ACC112 (cell line): ENCODE results near the gene PLEKHD1.

Experiments
- H2AFZ ChIP-seq: fragments of 200-600 bp; sonication (generic); one replicate; pipeline ENCODE4 v1.6.0; 2017; ENCODE audit warnings: antibody characterized with exemption, low read length; ENCODE audit not compliant: unreplicated experiment
- H3K27ac ChIP-seq: fragments of 200-600 bp; sonication (generic); 2 replicates; pipeline ENCODE4 v1.5.1; 2014; ENCODE audit warnings: low read depth, mild to moderate bottlenecking, antibody characterized with exemption, low read length, moderate library complexity
- H3K27me3 ChIP-seq: fragments of 200-600 bp; sonication (generic); 2 replicates; pipeline ENCODE4 v1.6.1; 2014; ENCODE audit warnings: mild to moderate bottlenecking, antibody characterized with exemption, low read length, moderate library complexity, mixed read lengths; ENCODE audit not compliant: insufficient read depth
- H3K36me3 ChIP-seq: fragments of 200-600 bp; sonication (generic); 2 replicates; pipeline ENCODE4 v1.6.1; 2016; ENCODE audit warnings: mild to moderate bottlenecking, antibody characterized with exemption, low read length, moderate library complexity, mixed read lengths; ENCODE audit not compliant: insufficient read depth
- H3K4me1 ChIP-seq: fragments of 200-600 bp; sonication (generic); one replicate; pipeline ENCODE4 v1.6.1; 2016; ENCODE audit warnings: low read length, mixed read lengths; ENCODE audit not compliant: insufficient read depth, unreplicated experiment, control insufficient read depth
- H3K4me3 ChIP-seq: fragments of 200-600 bp; sonication (generic); 2 replicates; pipeline ENCODE4 v1.5.1; 2014; ENCODE audit warnings: mild to moderate bottlenecking, low read depth, low read length
- H3K79me2 ChIP-seq: fragments of 200-600 bp; sonication (generic); one replicate; pipeline ENCODE4 v1.6.0; 2016; ENCODE audit warnings: low read length; ENCODE audit not compliant: control insufficient read depth, unreplicated experiment, insufficient read depth

Gene PLEKHD1

DNA sequence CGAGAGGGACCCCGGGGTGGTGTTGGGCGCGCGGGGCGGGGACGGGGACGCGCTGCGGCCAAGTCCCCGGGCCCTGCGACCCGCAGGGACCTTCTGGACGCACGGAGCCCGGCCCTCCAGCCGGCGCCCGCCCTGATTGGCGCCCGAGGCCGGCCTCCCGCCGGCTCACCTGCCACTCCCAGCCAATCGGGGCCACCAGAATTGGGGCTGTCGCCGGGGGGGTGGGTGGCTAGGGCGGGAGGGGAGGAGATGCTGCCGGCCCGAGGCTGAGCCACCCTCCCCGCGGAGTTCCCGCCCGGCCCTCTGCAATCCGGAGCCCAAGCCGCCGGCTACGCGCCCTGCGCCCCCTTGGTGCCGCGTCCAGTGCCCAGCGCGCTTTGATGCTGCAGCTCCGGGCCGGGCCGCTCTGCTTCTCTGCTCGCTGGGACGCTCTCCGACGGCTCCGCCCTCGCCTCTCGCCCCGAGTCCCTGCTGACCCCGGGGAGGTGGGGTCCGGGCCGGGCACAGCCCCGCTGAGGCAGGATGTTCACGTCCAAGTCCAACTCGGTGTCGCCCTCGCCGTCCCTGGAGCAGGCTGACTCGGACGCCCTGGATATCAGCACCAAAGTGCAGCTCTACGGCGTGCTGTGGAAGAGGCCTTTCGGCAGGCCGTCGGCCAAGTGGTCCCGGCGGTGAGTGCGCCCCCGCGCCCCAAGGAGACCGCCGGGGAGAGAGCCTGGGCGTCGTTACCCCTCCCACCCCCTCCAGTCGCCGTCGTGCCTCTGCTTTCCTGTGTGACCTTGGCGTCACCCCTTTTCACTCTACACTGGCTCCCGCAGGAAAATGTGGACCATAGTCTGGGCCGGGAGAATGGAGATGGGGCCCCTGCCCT is at the start of gene PLEKHD1:
TSS of gene PLEKHD1 (plus strand) at position 285 of the 871 bp plus-strand sequence. CDS start at position 523, 238 bp downstream.
- Histone ChIP-seq H3K27me3 (peaks cover 77% of the 10 kb centered on the region), H3K36me3 (no peaks in the 10 kb centered on the region), H3K27ac (no peak within 1 kb of the TSS), H3K4me1 (no peaks in the 10 kb centered on the region), H3K79me2 (no peaks in the 10 kb centered on the region), H2AFZ (no peak within 1 kb of the TSS), H3K4me3 (peak within 1 kb of the TSS; percentile 49)

DNA sequence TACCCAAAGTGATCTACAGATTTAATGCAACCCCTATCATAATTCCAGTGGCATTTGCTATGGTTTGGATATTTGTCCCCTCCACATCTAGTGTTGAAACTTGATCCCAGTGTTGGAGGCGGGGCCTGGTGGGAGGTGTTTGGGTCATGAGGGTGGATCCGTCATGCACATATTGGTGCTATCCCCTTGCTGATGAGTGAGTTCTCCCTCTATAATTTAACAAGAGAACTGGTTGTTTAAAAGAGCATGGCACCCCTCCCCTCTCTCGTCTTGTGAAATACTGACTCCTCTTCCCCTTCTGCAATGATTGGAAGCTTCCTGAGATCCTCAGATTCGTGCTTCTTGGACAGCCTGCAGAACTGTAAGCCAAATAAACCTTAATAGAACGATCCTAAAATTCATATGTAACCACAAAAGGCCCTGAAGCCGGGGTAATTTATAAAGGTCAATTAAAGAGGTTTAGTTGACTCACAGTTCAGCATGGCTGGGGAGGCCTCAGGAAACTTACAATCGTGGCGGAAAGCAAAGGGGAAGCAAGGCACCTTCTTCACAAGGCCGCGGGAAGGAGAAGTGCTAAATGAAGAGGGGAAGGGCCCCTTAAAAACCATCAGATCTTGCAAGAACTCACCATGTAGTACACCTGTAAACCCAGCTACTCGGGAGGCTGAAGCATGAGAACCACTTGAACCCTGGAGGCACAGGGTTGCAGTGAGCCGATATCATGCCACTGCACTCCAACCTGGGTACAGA is 44.8 kb upstream of the PLEKHD1 start:
- H3K36me3 ChIP-seq: peaks cover 15% of the 10 kb centered on the region; the same call in 1 of the 2 replicates
- H2AFZ ChIP-seq: no peak overlapping the region
- no peak overlapping the region for H3K4me3 ChIP-seq
- peaks cover 28% of the 10 kb centered on the region for H3K79me2 ChIP-seq
- H3K27me3 ChIP-seq: no peaks in the 10 kb centered on the region
- H3K4me1 ChIP-seq: peaks cover 5% of the 10 kb centered on the region
- H3K27ac ChIP-seq: no peak overlapping the region

DNA sequence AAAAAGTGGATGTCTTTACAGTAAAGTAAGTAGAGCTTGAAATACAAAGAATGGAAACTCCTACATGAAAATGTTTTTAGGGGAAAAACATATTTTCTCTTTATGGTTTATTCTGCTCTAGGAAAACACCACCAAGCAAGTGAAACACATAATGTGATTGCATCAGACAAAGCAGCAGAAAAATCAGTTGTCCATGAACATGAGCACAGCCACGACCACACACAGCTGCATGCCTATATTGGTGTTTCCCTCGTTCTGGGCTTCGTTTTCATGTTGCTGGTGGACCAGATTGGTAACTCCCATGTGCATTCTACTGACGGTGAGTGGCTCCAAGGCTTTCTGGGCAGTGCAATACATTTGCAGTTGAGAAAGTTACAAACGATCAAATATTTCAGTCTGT is 42.6 kb upstream of the PLEKHD1 start:
- Histone ChIP-seq H3K27ac (no peak overlapping the region), H3K79me2 (peaks cover 21% of the 10 kb centered on the region), H3K27me3 (no peaks in the 10 kb centered on the region), H3K4me3 (no peak overlapping the region), H3K36me3 (peaks cover 15% of the 10 kb centered on the region; the same call in 1 of the 2 replicates), H2AFZ (no peak overlapping the region), H3K4me1 (peaks cover 5% of the 10 kb centered on the region)

DNA sequence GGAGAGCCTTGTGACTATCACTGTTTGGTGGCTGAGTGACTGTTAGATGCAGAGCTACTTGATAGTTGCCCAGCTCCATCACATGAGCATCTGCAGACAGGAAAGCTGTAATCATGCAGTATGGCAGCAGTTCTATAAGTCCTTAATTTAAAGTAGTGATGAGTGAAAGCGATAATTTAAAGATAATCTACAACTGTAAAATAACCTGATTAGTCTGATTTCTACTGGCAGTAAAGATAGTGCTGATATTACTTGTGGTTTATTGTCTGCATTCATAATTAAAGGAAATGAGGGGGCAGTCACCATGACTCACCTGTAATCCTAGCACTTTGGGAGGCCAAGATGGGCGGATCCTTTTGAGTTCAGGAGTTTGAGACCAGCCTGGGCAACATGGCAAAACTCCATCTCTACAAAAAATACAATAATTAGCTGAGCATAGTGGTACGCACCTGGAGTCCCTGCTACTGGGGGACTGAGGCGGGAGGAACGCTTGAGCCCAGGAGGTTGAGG is 41.2 kb upstream of the PLEKHD1 start:
- no peak overlapping the region for H2AFZ ChIP-seq
- no peaks in the 10 kb centered on the region for H3K27me3 ChIP-seq
- no peak overlapping the region for H3K4me3 ChIP-seq
- H3K4me1 ChIP-seq: peaks cover 5% of the 10 kb centered on the region
- peaks cover 17% of the 10 kb centered on the region for H3K79me2 ChIP-seq
- peaks cover 15% of the 10 kb centered on the region; the same call in 1 of the 2 replicates for H3K36me3 ChIP-seq
- H3K27ac ChIP-seq: no peak overlapping the region

DNA sequence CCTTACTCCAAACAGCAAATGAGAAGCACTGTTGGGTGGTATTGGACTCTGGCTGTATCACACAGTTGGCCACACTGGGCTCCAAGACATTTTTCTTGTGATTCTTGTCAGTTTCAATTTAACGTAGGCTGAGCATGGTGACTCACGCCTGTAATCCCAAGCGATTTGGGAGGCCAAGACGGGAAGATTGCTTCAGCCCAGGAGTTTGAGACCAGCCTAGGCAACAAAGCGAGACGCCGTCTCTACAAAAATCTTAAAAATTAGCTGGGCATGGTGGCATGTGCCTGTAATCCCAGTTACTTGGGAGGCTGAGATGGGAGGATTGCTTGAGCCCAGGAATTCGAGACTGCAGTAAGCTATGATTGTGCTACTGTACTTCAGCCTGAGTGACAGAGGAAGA is 35.3 kb upstream of the PLEKHD1 start:
- H2AFZ ChIP-seq: no peak overlapping the region
- H3K27me3 ChIP-seq: no peaks in the 10 kb centered on the region
- H3K79me2 ChIP-seq: peaks cover 2% of the 10 kb centered on the region
- H3K27ac ChIP-seq: no peak overlapping the region
- H3K4me3 ChIP-seq: no peak overlapping the region
- no peaks in the 10 kb centered on the region for H3K4me1 ChIP-seq
- H3K36me3 ChIP-seq: no peaks in the 10 kb centered on the region

DNA sequence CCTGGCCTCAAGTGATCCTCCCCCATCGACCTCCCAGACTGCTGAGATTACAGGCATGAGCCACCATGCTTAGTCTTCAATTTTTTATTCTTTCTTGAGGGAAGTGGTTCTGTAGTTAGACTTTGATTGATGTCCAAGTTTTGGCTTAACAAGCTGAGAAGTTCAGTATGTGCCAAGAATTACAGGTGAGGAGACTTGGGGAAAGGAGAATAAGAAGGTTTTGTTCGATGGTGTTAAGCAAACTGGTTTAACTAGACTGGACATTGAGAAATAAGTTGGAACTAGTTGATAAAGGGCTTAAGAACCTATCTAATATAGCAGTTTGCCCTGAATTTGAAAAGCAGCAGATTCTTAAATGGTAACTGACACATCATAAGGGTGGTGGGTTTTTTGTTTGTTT is 32.6 kb upstream of the PLEKHD1 start:
- Histone ChIP-seq H2AFZ (no peak overlapping the region), H3K27me3 (no peaks in the 10 kb centered on the region), H3K27ac (no peak overlapping the region), H3K36me3 (peaks cover 6% of the 10 kb centered on the region; the same call in 1 of the 2 replicates), H3K4me1 (no peaks in the 10 kb centered on the region), H3K4me3 (no peak overlapping the region), H3K79me2 (no peaks in the 10 kb centered on the region)

DNA sequence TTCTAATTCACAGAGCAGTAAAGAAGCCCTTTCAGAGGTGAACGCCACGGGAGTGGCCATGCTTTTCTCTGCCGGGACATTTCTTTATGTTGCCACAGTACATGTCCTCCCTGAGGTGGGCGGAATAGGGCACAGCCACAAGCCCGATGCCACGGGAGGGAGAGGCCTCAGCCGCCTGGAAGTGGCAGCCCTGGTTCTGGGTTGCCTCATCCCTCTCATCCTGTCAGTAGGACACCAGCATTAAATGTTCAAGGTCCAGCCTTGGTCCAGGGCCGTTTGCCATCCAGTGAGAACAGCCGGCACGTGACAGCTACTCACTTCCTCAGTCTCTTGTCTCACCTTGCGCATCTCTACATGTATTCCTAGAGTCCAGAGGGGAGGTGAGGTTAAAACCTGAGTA is 26.2 kb upstream of the PLEKHD1 start:
- no peaks in the 10 kb centered on the region for H3K27me3 ChIP-seq
- peaks cover 21% of the 10 kb centered on the region; the same call in 1 of the 2 replicates for H3K36me3 ChIP-seq
- H3K79me2 ChIP-seq: no peaks in the 10 kb centered on the region
- no peak overlapping the region for H3K27ac ChIP-seq
- no peak overlapping the region for H3K4me3 ChIP-seq
- no peaks in the 10 kb centered on the region for H3K4me1 ChIP-seq
- H2AFZ ChIP-seq: no peak overlapping the region

DNA sequence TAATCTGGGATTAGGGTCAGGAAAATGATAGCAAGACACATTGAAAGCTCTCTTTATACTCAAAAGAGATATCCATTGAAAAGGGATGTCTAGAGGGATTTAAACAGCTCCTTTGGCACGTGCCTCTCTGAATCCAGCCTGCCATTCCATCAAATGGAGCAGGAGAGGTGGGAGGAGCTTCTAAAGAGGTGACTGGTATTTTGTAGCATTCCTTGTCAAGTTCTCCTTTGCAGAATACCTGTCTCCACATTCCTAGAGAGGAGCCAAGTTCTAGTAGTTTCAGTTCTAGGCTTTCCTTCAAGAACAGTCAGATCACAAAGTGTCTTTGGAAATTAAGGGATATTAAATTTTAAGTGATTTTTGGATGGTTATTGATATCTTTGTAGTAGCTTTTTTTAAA is 25.4 kb upstream of the PLEKHD1 start:
- H3K27me3 ChIP-seq: no peaks in the 10 kb centered on the region
- H3K4me1 ChIP-seq: peaks cover under 1% of the 10 kb centered on the region
- no peak overlapping the region for H3K27ac ChIP-seq
- H3K79me2 ChIP-seq: no peaks in the 10 kb centered on the region
- H3K4me3 ChIP-seq: no peak overlapping the region
- H3K36me3 ChIP-seq: peaks cover 21% of the 10 kb centered on the region; the same call in 1 of the 2 replicates
- H2AFZ ChIP-seq: no peak overlapping the region

DNA sequence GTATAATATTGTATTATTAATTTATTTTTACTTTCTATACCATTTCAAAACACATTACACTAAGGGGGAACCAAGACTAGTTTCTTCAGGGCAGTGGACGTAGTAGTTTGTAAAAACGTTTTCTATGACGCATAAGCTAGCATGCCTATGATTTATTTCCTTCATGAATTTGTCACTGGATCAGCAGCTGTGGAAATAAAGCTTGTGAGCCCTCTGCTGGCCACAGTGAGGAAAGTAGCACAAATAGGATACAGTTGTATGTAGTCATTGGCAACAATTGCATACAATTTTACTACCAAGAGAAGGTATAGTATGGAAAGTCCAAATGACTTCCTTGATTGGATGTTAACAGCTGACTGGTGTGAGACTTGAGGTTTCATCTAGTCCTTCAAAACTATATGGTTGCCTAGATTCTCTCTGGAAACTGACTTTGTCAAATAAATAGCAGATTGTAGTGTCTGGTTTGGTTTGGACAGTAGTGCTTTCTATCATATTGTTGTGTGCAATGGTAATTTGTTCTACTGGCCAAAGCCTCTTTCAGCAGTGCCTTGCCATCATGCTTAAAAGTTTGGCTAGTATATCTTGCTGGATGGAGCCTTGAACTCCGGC is 24.3 kb upstream of the PLEKHD1 start:
- Histone ChIP-seq H3K27me3 (no peaks in the 10 kb centered on the region), H2AFZ (no peak overlapping the region), H3K36me3 (peaks cover 21% of the 10 kb centered on the region; the same call in 1 of the 2 replicates), H3K79me2 (no peaks in the 10 kb centered on the region), H3K4me3 (no peak overlapping the region), H3K27ac (peak overlapping the region; percentile 46; the same call in 1 of the 2 replicates), H3K4me1 (peaks cover 10% of the 10 kb centered on the region)

DNA sequence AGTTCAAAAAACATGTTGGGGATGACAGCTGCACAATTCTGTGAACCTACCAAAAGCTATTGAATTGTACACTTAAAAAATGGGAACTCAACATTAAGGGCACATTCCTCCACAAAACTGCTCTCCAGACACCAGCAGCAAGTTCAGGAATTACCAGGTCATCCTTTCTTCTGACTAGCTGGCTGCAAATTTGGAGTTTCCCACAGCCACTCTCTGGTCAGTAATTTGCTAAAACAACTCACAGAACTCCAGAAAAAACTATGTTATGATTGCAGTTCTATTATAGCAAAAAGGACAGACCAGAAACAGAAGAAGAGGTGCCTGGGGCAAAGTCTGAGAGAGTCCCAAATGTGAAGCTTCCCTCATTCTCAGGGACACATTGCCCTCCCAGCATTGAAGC is 20.1 kb upstream of the PLEKHD1 start:
- peaks cover 6% of the 10 kb centered on the region; the same call in 1 of the 2 replicates for H3K36me3 ChIP-seq
- H3K27ac ChIP-seq: peak overlapping the region; percentile 87
- H3K4me3 ChIP-seq: peak overlapping the region; percentile 30; the same call in 1 of the 2 replicates
- H2AFZ ChIP-seq: no peak overlapping the region
- H3K27me3 ChIP-seq: no peaks in the 10 kb centered on the region
- H3K79me2 ChIP-seq: no peaks in the 10 kb centered on the region
- H3K4me1 ChIP-seq: peaks cover 14% of the 10 kb centered on the region
